ENCODE measurements around the gene USP53. TPM values are rescaled to one million over a fixed set of nuclear protein-coding genes. Genes with fewer than 3 reads are reported as not detected.

USP53 gene
- total RNA-seq, 1 experiment from 2014 or later: 20.1 TPM

- peaks cover 14% of the 10 kb centered on the region for H3K9me3 Mint-ChIP-seq
- no peaks in the 10 kb centered on the region; the same call in 1 of the 2 replicates for H3K36me3 Mint-ChIP-seq
- no peak overlapping the region for H3K27ac Mint-ChIP-seq
These were observed 6.3 kb upstream of the USP53 start for GRCh38 chr4:119206178-119206577.

GRCh38 chr4:119207051-119207450 is 5.5 kb upstream of the USP53 start:
- no peak for ATAC-seq
- POLR2A ChIA-PET: no interaction called here
- no peak for TF ChIP-seq ARID4B (CRISPR knock-in tag; IDR thresholded peaks at IDR 0.05; ENCODE audit: borderline replicate concordance)
- TF ChIP-seq NFYB (CRISPR knock-in tag; conservative IDR thresholded peaks at IDR 0.05; ENCODE audit: low read depth): no peak
- TF ChIP-seq NR1H2 (CRISPR knock-in tag; IDR thresholded peaks at IDR 0.05): no peak
- TF ChIP-seq MYBL2 (CRISPR knock-in tag; IDR thresholded peaks at IDR 0.05): no peak
- no peak for TF ChIP-seq ZNF416 (CRISPR knock-in tag; IDR thresholded peaks at IDR 0.05)
- TF ChIP-seq ATF3 (CRISPR knock-in tag; conservative IDR thresholded peaks at IDR 0.05): no peak
- Mint-ChIP-seq H3K4me1 (peaks cover 39% of the 10 kb centered on the region), H3K27me3 (ENCODE audit: low read depth) (peaks cover 8% of the 10 kb centered on the region), H3K27ac (no peak overlapping the region), H3K9me3 (peaks cover 9% of the 10 kb centered on the region), H3K36me3 (no peaks in the 10 kb centered on the region), H3K4me3 (no peak overlapping the region)
- CTCF ChIA-PET: no interaction called here
- DNase-seq (ENCODE audit: low spot score): no peak

More at GRCh38 chr4:119206178-119206577, 6.3 kb upstream of the USP53 start:
- CTCF ChIA-PET: no interaction called here
- DNase-seq (ENCODE audit: low spot score) (no peak), ATAC-seq (no peak)
- no peak overlapping the region for H3K4me3 Mint-ChIP-seq
- POLR2A ChIA-PET: no interaction called here
- H3K27me3 Mint-ChIP-seq (ENCODE audit: low read depth): peaks cover 8% of the 10 kb centered on the region
- TF ChIP-seq NR1H2 (CRISPR knock-in tag; IDR thresholded peaks at IDR 0.05): no peak
- no peak for TF ChIP-seq JUN (CRISPR knock-in tag; IDR thresholded peaks at IDR 0.05)
- TF ChIP-seq TEAD1 (CRISPR knock-in tag; IDR thresholded peaks at IDR 0.05): no peak
- no peak for TF ChIP-seq PREB (CRISPR knock-in tag; IDR thresholded peaks at IDR 0.05; ENCODE audit: borderline replicate concordance)
- no peak for TF ChIP-seq FOXP4 (CRISPR knock-in tag; IDR thresholded peaks at IDR 0.05)
- peaks cover 37% of the 10 kb centered on the region for H3K4me1 Mint-ChIP-seq

- ATAC-seq (no peak), DNase-seq (ENCODE audit: low spot score) (no peak)
- peaks cover 39% of the 10 kb centered on the region for H3K4me1 Mint-ChIP-seq
- peaks cover 8% of the 10 kb centered on the region for H3K27me3 Mint-ChIP-seq (ENCODE audit: low read depth)
- H3K27ac Mint-ChIP-seq: no peak overlapping the region
- no peak overlapping the region for H3K4me3 Mint-ChIP-seq
- no peaks in the 10 kb centered on the region for H3K9me3 Mint-ChIP-seq
- ChIA-PET CTCF (no interaction called here), POLR2A (no interaction called here)
- no peaks in the 10 kb centered on the region for H3K36me3 Mint-ChIP-seq
- TF ChIP-seq GABPB1 (CRISPR knock-in tag; IDR thresholded peaks at IDR 0.05) (no peak), E2F1 (CRISPR knock-in tag; IDR thresholded peaks at IDR 0.05) (no peak), NR3C1 (CRISPR knock-in tag; conservative IDR thresholded peaks at IDR 0.05; ENCODE audit: low read depth) (no peak), ZNF512 (CRISPR knock-in tag; IDR thresholded peaks at IDR 0.05; ENCODE audit: borderline replicate concordance) (no peak), AR (CRISPR knock-in tag; IDR thresholded peaks at IDR 0.05) (no peak), E2F5 (CRISPR knock-in tag; IDR thresholded peaks at IDR 0.05) (no peak)
These were observed 3.4 kb upstream of the USP53 start for GRCh38 chr4:119209077-119209476.
